Measurements from ENCODE around the gene AMY2B.
"Not testable (repeated sequence)": the region's sequence is repeated elsewhere in the genome, so short reads cannot be mapped to it uniquely, and the experiment has no call there.

Gene AMY2B

DNA sequence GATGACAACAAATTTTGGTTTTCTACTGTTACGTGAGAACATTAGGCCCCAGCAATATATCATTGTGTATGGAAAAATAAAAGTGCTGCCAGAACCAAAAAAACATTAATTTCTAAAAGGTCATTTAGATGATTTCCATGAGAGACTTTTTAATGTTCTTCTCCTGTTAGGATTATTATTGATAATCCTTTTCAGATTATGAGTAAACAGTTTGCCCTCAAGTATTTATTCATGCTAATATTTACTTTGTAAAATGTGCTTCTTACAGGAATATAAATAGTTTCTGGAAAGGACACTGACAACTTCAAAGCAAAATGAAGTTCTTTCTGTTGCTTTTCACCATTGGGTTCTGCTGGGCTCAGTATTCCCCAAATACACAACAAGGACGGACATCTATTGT lies at the start of gene AMY2B:
Gene AMY2B, plus strand, starts transcription at position 301 of the 400 bp plus-strand sequence. Its CDS starts 14 bp downstream, at position 315.
- DNase-seq (ENCODE audit: low spot score): not testable (repeated sequence)

DNA sequence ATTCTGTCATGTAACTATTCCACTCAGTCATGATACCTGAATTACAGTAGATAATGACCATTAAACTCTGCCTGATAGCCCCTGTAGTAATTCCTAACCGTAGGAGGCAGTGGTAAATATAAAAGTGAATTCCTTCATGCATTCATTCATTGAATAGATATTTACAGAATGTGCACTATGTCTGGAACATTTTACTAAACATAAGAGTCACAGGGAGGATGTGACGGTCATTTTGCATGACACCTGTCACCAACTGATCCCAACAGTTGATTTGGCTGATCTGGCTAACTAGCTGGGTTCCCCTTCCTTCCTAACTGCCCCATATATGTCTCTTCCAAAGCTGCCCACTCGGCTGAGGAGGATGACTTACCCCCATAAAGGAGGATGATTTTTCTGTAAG lies 48.0 kb upstream of the AMY2B start:
- no peak for DNase-seq (ENCODE audit: low spot score)

DNA sequence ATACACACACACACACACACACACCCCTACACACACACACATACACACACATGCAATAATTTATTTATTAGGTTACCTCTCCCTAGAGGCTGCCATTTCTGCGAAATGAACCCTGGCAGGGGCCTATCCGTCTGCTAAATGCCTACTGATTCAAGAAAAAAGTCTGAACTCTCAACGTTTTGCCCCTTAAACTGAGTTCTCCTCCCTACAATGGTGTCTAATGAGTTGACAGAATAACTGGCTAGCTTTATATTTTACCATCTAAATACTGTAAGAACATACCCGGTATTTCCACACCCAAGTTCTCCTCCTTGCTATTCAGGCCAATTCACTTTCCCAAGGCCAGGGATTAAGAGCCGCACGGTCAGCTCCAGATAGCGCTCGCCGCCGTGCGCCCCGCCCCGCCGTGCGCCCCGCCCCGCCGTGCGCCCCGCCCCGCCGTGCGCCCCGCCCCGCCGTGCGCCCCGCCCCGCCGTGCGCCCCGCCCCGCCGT lies 46.2 kb upstream of the AMY2B start:
- DNase-seq (ENCODE audit: low spot score): peak; percentile 72

DNA sequence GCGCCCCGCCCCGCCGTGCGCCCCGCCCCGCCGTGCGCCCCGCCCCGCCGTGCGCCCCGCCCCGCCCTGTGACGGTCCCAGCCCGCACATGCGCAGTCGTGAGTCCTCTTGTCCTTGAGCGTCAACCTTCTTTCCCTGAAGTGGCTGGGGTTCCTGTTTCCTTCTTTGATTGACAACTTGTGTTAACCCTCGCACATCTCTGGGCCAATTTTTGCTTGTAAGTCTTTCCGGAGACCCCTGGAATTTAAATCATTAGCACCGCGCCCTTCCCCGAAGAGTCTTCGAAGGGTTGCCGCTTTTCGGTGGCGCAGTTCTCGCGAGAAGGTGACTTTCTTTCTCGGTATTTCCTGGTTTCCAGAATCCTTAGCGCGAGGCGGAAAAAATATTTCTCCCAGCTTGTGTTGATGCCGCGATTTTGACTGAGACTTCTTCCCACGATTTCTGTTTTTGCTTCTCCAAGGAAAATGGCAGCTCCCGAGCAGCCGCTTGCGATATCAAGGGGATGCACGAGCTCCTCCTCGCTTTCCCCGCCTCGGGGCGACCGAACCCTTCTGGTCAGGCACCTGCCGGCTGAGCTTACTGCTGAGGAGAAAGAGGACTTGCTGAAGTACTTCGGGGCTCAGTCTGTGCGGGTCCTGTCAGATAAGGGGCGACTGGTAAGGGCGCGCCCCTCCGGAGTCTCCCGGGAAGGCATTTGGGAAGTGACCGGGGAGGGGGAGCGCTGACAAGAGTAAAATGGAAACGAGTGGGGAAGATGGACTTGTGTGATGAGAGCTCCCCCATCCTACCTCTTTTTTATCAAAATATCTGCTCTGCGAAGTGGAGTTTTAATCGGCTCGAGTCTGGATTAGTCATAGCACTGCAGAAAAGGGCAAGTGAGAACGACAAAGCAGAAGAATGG lies 45.5 kb upstream of the AMY2B start, which contains the start of gene RNPC3:
Gene RNPC3, plus strand, starts transcription at position 93 of the 901 bp plus-strand sequence. Its CDS starts 372 bp downstream, at position 465.
- DNase-seq (ENCODE audit: low spot score): peak; percentile 90

DNA sequence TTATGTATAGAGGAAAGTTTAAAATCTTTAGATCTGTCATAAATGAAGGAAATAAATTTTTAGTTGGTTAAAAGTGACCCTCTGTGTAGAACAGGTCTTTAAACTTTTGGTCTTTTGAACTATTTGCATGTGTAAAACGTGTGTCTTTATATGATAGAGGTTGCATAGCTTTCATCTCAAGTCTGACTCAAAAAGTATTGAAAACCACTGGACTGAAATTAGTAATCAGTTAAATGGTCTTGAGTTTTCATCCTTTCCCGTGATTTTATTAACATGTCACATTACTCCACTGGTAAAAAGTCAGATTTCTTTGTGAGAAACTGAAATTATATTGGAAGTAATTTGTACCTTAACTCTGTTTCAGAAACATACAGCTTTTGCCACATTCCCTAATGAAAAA lies 44.1 kb upstream of the AMY2B start:
- no peak for DNase-seq (ENCODE audit: low spot score)

DNA sequence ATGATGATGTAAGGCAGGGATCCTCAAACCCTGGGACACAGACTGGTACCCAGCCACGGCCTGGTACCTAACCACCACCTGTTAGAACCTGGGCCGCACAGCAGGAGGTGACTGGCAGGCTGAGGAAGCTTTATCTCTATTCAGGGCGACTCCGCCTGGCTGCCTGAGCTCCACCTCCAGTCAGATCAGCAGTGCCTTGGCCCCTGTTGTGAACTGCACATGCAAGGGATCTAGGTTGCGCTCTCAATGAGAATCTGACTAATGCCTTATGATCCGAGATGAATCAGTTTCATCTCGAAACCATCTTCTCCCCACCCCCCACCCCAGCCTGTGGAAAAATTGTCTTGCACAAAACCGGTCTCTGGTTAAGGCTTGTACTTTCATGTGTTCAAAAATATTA lies 41.6 kb upstream of the AMY2B start:
- peak; percentile 22 for DNase-seq (ENCODE audit: low spot score)

DNA sequence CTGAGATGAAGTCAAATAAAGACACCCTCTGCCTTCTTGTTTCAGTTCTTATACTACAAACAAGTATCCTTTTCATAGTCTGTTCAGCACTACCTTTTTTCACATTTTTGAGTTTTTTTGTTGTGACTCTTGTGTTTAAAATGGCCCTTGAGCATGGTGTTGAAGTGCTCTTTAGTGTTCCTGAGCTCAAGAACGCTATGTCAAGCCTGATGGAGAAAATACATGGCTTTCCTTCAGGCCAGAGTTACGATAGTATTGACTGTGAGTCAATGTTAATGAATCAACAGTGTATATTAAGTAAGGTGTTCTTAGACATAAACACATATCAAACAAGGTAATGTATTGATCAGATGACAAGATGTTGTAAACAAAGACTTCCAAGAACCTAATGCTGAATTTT lies 33.2 kb upstream of the AMY2B start:
- DNase-seq (ENCODE audit: low spot score): no peak

DNA sequence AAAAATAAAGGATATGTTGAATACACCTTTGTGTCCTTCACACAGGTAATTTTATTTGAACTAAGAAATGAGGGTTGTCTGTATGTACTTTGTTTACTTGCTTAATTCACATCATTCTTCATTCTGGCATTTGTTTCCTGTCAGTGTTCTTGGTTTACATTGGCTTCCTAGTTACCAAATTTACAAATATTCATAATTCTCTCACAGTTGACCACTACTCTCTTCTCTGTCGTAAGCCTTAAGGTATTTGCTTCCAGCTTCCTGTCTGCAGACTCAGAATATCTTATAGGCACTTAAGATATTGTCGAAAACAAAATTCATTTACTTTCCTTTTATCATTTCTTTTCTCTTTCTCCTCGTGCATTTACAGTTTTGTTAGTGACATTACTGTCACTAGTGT lies 30.0 kb upstream of the AMY2B start:
- no peak for DNase-seq (ENCODE audit: low spot score)

DNA sequence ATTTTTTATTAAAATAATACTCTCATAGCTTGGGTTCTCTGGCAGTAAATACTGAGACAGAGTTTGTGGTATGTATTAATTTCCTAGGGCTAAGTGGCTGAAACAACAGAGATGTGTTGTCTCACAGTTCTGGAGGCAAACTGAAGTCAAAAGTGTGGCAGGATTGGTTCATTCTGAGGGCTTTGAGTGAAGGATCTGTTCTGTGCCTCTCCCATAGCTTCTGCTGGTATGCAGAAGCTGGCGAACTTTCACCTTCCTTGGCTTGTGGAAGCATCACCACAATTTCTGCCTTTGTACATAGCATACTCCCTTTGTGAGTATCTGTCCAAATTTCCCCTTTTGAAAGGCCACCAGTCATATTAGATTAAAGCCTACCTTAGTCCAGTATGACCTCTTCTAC lies 24.9 kb upstream of the AMY2B start:
- no peak for DNase-seq (ENCODE audit: low spot score)

DNA sequence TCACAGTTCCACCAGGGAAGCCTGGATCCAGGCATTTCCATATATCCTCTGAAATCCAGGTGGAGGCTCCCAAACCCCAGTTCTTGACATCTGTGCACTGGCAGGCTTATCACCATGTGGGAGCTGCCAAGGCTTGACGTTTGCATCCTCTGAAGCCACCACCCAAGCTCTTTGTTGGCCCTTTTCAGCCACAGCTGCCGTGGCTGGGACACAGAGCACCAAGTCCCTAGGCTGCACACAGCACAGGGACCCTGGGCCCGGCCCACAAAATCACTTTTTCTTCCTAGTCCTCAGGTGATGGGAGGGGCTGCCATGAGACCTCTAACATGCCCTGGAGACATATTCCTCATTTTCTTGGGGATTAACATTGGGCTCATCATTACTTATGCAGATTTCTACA lies 23.5 kb upstream of the AMY2B start:
- DNase-seq (ENCODE audit: low spot score): no peak

DNA sequence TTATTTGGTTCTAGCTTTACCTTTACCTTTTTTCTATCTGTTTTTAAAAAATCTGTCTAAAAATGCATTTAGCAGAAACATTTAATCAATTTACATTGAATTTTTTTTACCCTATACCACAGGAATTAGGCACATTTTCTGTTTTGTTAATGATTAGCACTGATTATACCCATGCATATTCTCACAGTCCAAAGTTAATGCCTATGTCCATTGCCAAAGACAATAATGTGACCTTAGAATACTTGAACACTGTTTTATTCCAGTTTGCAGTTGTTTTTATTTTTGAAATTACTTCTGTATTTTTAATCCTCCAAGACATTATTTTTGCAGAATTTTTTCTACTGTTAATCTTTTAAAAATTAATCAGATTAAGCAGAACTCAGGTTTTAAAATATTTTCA lies 11.0 kb upstream of the AMY2B start:
- DNase-seq (ENCODE audit: low spot score): no peak

DNA sequence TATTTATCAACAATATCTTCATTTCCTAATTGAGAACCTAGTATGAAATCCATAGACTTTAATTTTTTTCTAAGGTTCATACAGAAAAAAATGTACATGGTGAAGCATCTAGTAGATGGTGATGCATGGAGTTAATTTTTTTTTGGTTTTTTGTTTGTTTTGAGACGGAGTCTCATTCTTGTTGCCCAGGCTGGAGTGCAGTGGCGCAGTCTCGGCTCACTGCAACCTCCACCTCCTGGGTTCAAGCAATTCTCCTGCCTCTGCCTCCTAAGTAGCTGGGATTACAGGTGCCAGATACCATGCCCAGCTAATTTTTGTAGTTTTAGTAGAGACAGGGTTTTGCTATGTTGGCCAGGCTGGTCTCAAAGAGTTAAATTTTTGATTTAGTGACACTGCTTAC lies 10.3 kb upstream of the AMY2B start:
- not testable (repeated sequence) for DNase-seq (ENCODE audit: low spot score)

DNA sequence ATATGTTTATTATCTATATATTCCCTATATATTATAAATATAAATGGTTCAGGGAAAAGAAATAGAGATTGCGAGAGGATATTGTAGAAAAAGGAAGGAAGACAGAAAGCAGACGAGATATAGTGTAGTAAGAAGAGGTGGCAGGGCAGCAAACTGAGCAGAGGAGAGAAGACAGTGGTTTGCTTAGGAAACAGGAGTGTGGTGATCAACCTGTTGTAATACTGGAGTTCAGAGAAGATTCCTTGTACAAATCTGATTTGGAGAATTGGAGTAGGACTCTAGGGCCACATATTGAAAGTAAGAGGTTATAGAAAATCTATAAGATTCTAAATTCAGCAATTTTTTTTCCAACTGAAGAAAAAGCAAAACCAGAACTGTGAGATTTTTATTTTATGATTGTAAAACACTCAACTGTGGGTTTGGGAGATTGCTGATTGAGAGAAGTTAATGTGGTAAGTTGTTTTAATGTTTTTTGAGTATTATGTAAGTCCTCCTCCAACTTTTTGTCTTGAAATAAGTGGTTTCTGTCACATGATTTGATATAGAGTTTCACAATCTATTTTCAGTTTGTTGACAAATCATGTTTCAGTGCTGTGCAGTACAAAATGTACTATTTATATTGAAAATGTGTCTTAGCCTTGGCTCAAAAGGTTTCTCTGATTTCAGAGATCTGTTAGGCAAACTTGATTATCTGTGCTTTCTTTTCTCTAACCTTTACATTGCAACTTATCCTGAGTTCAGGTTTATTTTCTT lies 9.6 kb upstream of the AMY2B start:
- DNase-seq (ENCODE audit: low spot score): no peak

DNA sequence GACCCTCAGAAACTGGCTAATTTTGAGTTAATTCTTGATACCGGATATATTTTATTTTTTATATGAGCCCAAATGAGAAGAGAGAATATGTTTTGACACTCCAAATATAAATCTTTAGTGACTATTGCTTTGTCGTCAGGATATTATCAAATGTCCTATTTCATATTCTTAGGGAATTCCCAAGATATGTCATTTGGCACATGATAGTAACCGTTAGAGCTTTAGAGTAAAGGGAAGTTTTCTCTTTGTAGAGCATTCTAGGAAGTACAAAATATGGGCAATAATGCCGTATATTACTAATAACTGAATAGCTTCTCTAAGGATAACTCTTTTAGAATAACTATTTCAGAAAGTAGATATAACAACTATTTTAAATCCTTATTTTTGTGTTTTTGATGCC lies 8.3 kb upstream of the AMY2B start:
- DNase-seq (ENCODE audit: low spot score): no peak

DNA sequence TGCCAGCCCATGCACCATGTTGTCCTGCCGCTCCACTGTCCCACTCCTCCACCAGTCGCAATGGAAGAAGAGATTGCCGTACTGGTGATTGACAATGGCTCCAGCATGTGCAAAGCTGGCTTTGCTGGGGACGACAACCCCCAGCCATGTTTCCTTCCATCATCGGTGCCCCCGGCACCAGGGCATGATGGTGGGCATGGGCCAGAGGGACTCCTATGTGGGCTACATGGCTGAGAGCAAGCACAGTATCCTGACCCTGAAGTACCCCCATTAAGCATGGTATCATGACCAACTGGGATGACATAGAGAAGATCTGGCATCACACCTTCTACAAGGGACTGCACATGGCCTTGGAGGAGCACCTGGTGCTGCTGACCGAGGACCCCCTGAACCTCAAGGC lies 1.9 kb upstream of the AMY2B start:
- DNase-seq (ENCODE audit: low spot score): no peak

DNA sequence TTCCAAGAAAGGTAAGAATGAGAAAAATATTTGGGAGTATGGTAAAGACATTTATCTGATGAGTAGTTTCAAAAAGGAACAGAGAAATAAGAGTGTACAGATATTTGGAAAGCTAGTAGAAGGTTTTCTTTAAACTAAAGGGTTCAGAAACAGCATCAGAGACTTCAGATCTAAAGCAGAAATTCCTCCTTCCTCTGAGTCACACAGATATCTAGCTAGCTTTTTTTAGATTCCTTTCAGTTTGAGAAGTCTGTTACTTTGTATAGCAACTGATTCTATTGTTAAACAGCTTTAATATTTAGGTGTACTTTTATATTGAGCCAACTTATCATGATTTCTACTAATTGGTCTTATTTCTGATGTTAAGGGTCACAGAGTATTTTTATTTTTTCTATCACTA lies 4.7 kb downstream of the AMY2B start:
- no peak for DNase-seq (ENCODE audit: low spot score)

DNA sequence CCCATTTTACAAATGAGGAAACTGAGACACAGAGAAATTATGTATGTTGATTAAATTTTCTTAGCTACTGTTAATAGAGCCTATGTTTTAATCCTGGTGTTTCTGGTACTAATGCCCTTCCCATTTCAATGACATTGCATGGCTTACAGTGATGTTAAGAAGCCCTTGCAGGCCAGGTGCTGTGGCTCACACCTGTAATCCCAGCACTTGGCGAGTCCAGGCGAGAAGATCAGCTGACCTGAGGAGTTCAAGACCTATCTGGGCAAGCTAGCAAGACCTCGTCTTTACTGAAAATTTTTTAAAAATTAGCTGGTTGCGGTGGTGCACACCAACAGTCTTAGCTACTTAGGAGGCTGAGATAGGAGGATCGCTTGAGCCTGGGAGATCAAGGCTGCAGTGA lies 5.4 kb downstream of the AMY2B start:
- not testable (repeated sequence) for DNase-seq (ENCODE audit: low spot score)

DNA sequence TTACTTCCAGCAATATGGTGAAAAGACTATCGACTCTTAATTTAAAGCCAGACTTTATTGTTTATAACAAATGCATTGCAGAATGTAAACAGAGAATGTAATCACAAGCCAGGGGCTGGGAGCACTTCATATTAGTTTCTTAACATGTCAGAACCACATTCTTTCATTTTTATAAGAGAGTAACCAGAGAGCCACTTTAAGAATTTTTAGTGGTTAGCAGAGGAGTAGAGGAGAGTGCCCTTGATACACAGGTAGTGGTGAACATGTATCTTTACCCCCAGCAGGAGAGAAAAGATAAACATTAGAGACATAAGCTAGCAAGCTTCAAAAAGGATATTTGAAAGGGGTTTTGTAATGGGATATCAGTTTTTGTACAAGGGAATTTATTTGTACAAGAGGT lies 11.1 kb downstream of the AMY2B start:
- no peak for DNase-seq (ENCODE audit: low spot score)

DNA sequence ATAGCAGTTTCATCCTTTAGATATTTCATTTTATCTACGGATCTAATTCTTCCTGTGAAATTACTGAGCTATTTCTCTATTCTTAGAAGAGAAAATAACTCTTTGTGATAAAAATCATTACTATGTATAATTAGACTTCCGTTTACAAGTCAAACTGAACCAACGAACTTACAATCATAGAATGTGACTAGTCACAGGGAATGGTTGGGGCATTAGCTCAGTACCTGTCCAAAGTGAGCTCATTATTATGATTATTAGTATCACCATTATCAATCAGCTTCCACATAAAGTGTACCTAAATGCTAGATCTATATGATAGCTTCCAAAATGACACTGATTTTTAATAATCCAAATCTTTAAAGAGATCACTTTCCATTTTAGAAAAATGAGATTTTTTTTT lies 12.5 kb downstream of the AMY2B start:
- DNase-seq (ENCODE audit: low spot score): no peak

DNA sequence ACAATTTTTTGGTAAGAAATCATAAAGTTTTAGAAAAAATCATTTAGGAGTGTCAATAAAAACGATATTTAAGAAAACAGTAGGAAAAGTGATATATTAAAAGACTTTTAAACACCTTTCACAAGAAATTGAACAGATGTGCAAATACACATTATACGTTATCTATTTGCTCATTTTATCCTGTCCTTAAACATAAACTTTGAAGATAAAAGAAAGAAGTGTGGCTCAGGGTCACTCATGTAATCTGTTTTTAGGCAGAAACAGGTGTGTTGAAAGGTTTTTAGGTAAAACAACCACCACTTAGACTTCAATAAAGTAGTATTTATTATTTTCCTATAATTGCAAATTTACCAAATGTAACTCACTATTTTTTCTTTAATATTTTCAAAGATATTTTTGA lies 13.1 kb downstream of the AMY2B start:
- DNase-seq (ENCODE audit: low spot score): no peak

DNA sequence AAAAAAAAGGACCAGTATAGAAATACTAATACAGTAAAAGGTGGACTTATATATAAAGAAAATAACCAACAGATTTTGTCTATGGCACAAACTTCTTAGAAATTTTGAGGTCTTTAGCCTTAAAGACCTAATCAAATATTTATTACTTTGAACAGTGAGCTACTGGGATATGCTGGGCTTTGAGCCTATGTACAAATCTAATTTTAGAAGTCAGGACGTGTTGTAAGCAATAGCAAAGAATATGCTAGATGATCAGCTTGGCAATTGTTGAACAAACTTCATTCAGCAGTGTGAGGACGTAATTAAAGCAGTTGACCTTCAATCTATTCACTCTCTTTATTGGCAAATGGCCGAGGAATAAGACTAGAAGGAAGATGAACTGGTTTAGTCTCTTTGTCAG lies 31.4 kb downstream of the AMY2B start:
- DNase-seq (ENCODE audit: low spot score): not testable (repeated sequence)

DNA sequence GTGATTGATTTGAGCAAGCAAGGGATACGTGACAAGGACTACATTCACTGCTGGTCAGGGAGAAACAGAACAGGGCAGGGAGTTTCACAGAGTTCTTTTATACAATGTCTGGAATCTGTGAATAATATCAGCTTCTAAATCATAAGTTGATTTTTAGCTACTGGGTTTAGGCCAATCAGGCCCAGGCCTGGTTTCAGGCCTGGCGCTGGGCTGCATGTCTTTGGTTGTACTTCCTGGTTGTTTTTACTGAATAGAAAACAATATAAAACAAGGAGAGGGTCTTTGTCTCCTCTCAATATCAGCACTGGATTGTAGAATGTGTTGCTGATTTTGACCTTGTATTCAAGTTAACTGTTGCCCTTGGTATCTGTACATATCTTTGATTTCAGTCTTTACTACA lies 45.0 kb downstream of the AMY2B start:
- no peak for DNase-seq (ENCODE audit: low spot score)

DNA sequence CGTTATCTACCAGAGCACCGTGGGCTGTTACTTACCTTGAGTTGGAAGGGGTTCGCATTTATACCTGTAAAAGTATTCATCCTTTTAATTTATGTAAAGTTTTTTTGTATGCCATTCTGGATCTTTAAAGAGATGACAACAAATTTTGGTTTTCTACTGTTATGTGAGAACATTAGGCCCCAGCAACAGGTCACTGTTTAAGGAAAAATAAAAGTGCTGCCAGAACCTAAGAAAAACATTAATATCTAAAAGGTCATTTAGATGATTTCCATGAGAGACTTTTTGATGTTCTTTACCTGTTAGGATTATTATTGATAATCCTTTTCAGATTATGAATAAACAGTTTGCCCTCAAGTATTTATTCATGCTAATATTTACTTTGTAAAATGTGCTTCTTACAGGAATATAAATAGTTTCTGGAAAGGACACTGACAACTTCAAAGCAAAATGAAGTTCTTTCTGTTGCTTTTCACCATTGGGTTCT lies 45.6 kb downstream of the AMY2B start, which contains the start of gene AMY2A:
Gene AMY2A, plus strand, starts transcription at position 434 of the 484 bp plus-strand sequence. Its CDS starts 14 bp downstream, at position 448.
- DNase-seq (ENCODE audit: low spot score): not testable (repeated sequence)

Measured in hematopoietic multipotent progenitor cell treated with erythropoietin and hydrocortisone succinate and interleukin-3 and kit ligand, for 15 days (in vitro differentiated cells).